Heart left ventricle (tissue), 16 donors: Measurements from ENCODE around the gene SAMD13. TPM values are rescaled to one million over a fixed set of nuclear protein-coding genes. Genes with fewer than 3 reads are reported as not detected.

ENCODE experiments used
- ATAC-seq, 4 donors: fragments of 200-7000 bp; cut with Tn5 transposase; one replicate each; pipeline ENCODE4 v1.9.1; 2020 to 2022; ENCODE audit warnings: moderate library complexity in 4 of 4, mild to moderate bottlenecking in 3 of 4, moderate number of reproducible peaks in 1 of 4
- DNase-seq, 5 donors: peaks; one replicate each; pipeline ENCODE4 v3.0.0-alpha.2; 2020
- H3K27ac ChIP-seq, 12 donors: fragments of 200-600 bp; sonication (generic) in 4 of 12; one replicate each; pipeline versions ENCODE4 v1.5.0 to v1.8.0; 2016 to 2022; ENCODE audit warnings: mild to moderate bottlenecking in 2 of 12
- H3K27me3 ChIP-seq, 9 donors: fragments of 200-600 bp; sonication (generic) in 2 of 9; one replicate each; pipeline versions ENCODE4 v1.5.1 to v1.8.0; 2016 to 2022; ENCODE audit warnings: mild to moderate bottlenecking in 3 of 9
- H3K36me3 ChIP-seq, 9 donors: fragments of 200-600 bp; sonication (generic) in 2 of 9; one replicate each; pipeline versions ENCODE4 v1.5.0 to v1.8.0; 2018 to 2022; ENCODE audit warnings: mild to moderate bottlenecking in 2 of 9
- H3K4me1 ChIP-seq, 12 donors: fragments of 200-600 bp; sonication (generic) in 4 of 12; one replicate each; pipeline versions ENCODE4 v1.5.0 to v1.8.0; 2016 to 2022; ENCODE audit warnings: mild to moderate bottlenecking in 3 of 12
- H3K4me3 ChIP-seq, 12 donors: fragments of 200-600 bp; sonication (generic) in 4 of 12; one replicate each; pipeline versions ENCODE4 v1.5.0 to v1.8.0; 2017 to 2022; ENCODE audit warnings: mild to moderate bottlenecking in 9 of 12, moderate library complexity in 4 of 12
- H3K9me3 ChIP-seq, 12 donors: fragments of 200-600 bp; sonication (generic) in 4 of 12; one replicate each; pipeline versions ENCODE4 v1.5.0 to v1.8.0; 2016 to 2022; ENCODE audit warnings: mild to moderate bottlenecking in 1 of 12
- CTCF ChIP-seq, 12 donors: fragments of 200-600 bp; sonication (generic) in 4 of 12; IDR thresholded peaks; one replicate each; pipeline versions ENCODE4 v1.5.0 to v1.8.0; 2018 to 2022; ENCODE audit warnings: antibody characterized with exemption in 12 of 12, mild to moderate bottlenecking in 5 of 12
- POLR2A ChIP-seq, 2 donors: fragments of 450-650 bp; IDR thresholded peaks; one replicate each; pipeline ENCODE4 v1.6.1; 2017; ENCODE audit warnings: antibody characterized with exemption in 2 of 2, mild to moderate bottlenecking in 2 of 2, moderate library complexity in 2 of 2
- WGBS, 4 donors: extraction: QIAGEN DNeasy Blood & Tissue Kit in 2 of 4; methylation state at CpG; one replicate each; pipeline versions ENCODE4 v1.1.5 to v1.1.7; 2013 to 2018; 5-methylcytosine and 5-hydroxymethylcytosine counted together
- intact Hi-C, 10 donors: fragments of 100-400 bp; cut with DNase I; formaldehyde crosslinking; loops; one replicate each; pipeline versions ENCODE4 v1.11.1 to v1.14.2; 2022
- polyA plus RNA-seq, 2 donors: library from polyadenylated mRNA; stranded (reverse); fragments of 200-250 nt; gene quantifications; one replicate each; pipeline ENCODE4 v1.2.3, GENCODE V29; 2013
- total RNA-seq, 9 donors: library from RNA; depleted of rRNA in 2 of 9; stranded (reverse); fragments of >200 nt in 2 of 9; fragmentation: NEBNext Ultra II Directional in 3 of 9; extraction: Animal tissue kit (Norgen Biotek cat#: 25700) in 3 of 9; gene quantifications; one replicate each; pipeline versions ENCODE4 v1.1.0 to v1.2.4, GENCODE V29; 2016 to 2023
- donor health status: ischemic (EF 13 %, LVEDD 7.1; RV severe dilation, severe dysfunction).
- donor health status: healthy with polysubstance abuse.
- donor health status: DM: no; HTN: yes; CAD: no.
- donor health status: DM: no; HTN: no; CAD: no.
- donor health status: ischemic (EF 25% LVEDD 6.9; RV normal size, moderate dysfunction).
- donor health status: ischemic (EF 25% LVEDD 5.7; RV mildly dilated, moderate dysfunction).
- donor health status: healthy.
- donor health status: DM: yes; HTN: yes; CAD: no.
- donor health status: ischemic (EF 35%, LVEDD 5.7; RV mildly dilated, moderate dysfunction).
- donor health status: nonischemic (EF 11% LVEDD 7.7; RV severe dilation, severe dysfunction).
- donor health status: DM: yes; HTN: yes; CAD: no.
- donor health status: PGD.
- donor health status: ischemic (EF 29% LVEDD 5.4; RV normal size, mild dysfunction).
- donor health status: nonischemic (EF 23%, LVEDD 6.1; RV moderate dilation, normal function).

The SAMD13 gene
- total and polyA plus RNA-seq, 11 donors = 0.40 to 3.0 (median 1.5) TPM; not detected in 1

DNA sequence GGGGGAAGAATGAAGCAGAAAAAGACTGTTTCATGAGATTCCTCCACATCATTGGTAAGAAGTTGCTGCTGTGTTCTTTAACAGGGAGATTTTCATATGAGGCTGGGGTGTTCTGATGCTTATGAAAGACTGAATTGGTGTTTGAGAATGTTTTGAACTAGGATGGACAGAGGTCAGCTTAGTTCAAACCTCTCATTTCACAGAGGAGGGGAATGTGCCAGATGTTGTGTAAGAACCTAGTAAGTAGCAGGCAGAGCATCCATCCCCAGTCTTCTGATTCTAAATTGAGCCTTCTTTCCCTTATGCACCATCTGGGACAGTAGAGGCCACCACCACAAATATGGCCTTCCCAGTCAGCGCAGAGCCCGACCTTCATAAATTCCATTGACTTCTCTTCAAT, 43.7 kb downstream of the SAMD13 start:
- TF ChIP-seq CTCF (IDR thresholded peaks at IDR 0.05) (no peak), POLR2A (IDR thresholded peaks at IDR 0.05) (no peak)
- intact Hi-C loops = no loop called here
- 94 to 99% (median 97%) methylated on average over 2 of the region's 2 CpGs for WGBS, 4 donors
- Histone ChIP-seq H3K27me3 (no peaks in the 10 kb centered on the region), H3K4me3 (no peak overlapping the region), H3K9me3 (peaks cover 0 to 10% (median 0%) of the 10 kb centered on the region in 12 donors), H3K27ac (no peak overlapping the region), H3K36me3 (no peaks in the 10 kb centered on the region), H3K4me1 (no peaks in the 10 kb centered on the region)
- no peak for DNase-seq
- no peak for ATAC-seq

DNA sequence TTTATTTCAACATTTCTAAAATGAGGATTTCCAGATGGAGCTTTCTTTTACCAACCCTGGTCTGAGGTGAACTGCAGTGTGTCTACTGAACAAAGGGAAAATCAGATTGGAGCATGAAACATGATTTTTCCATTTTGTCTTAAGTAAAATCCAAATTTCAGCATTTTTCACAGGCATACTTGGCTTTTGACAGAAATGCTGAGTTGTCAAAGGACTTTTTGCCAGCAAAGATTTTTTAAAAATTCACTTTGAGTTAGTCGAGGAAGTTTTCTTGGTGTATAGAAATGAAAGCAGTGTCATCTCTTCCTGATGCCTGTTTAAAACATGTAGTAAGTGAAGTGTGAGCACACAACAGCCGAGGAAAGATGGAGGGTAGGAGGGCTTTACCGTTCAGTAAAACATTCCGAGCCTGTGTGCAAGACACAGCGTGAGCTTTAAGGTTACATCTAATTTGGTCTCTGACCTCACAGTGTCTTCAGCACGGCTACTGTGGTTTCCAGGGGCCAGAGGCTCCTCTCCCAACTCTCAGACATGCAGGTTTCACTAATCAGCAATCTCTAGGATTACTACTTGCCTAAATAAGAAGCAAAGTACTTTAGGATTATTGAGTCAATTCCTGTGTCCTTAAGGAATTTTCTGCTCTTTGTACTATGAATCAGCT, 45.9 kb downstream of the SAMD13 start:
- intact Hi-C loops = no loop called here
- no peak for ATAC-seq
- H3K9me3 ChIP-seq = peaks cover 0 to under 1% (median 0%) of the 10 kb centered on the region in 12 donors
- TF ChIP-seq CTCF (IDR thresholded peaks at IDR 0.05) (no peak), POLR2A (IDR thresholded peaks at IDR 0.05) (no peak)
- DNase-seq = no peak
- H3K27me3 ChIP-seq = no peaks in the 10 kb centered on the region
- no peak overlapping the region for H3K4me3 ChIP-seq
- H3K27ac ChIP-seq = no peak overlapping the region
- no peaks in the 10 kb centered on the region for H3K36me3 ChIP-seq
- no peaks in the 10 kb centered on the region for H3K4me1 ChIP-seq
- WGBS, 4 donors = 73 to 82% (median 78%) methylated on average over 6 of the region's 6 CpGs

GRCh38 chr1:84347932-84348555, 46.5 kb downstream of the SAMD13 start:
- no peak overlapping the region for H3K27ac ChIP-seq
- whole genome bisulfite sequencing, 4 donors = 71 to 83% (median 78%) methylated on average over 11 of the region's 11 CpGs
- no peak overlapping the region for H3K4me3 ChIP-seq
- no peaks in the 10 kb centered on the region for H3K36me3 ChIP-seq
- DNase-seq (no peak), ATAC-seq (no peak)
- no peaks in the 10 kb centered on the region for H3K4me1 ChIP-seq
- no peaks in the 10 kb centered on the region for H3K9me3 ChIP-seq
- intact Hi-C loops = no loop called here
- no peaks in the 10 kb centered on the region for H3K27me3 ChIP-seq
- TF ChIP-seq CTCF (IDR thresholded peaks at IDR 0.05) (no peak), POLR2A (IDR thresholded peaks at IDR 0.05) (no peak)

GRCh38 chr1:84348759-84349158, 47.3 kb downstream of the SAMD13 start:
- Histone ChIP-seq H3K27me3 (no peaks in the 10 kb centered on the region), H3K36me3 (no peaks in the 10 kb centered on the region), H3K9me3 (no peaks in the 10 kb centered on the region), H3K27ac (no peak overlapping the region), H3K4me3 (no peak overlapping the region), H3K4me1 (no peaks in the 10 kb centered on the region)
- WGBS, 4 donors = 88 to 100% (median 96%) methylated on average over 1 of the region's 1 CpG
- DNase-seq = no peak
- ATAC-seq = no peak
- TF ChIP-seq CTCF (IDR thresholded peaks at IDR 0.05) (no peak), POLR2A (IDR thresholded peaks at IDR 0.05) (no peak)
- intact Hi-C loops = no loop called here
